ENCODE measurements around the gene TIGD3.
A peak's percentile ranks its signal among the peaks of the same experiment; 100 is the strongest.

The TIGD3 gene

GRCh38 chr11:65354265-65355012 is at the start of gene TIGD3:
TSS of gene TIGD3 (plus strand) at chr11:65354751. CDS start at chr11:65355809, 1,058 bp downstream.
- peak; percentile 95 for DNase-seq

- no peak for DNase-seq
These were observed 48.9 kb upstream of the TIGD3 start for GRCh38 chr11:65305501-65306268.

GRCh38 chr11:65307298-65308229 is 47.0 kb upstream of the TIGD3 start:
- DNase-seq: no peak

- no peak for DNase-seq
These were observed 46.2 kb upstream of the TIGD3 start for GRCh38 chr11:65308281-65308891.

GRCh38 chr11:65309006-65309405 is 45.5 kb upstream of the TIGD3 start:
- no peak for DNase-seq

GRCh38 chr11:65310215-65310614 is 44.3 kb upstream of the TIGD3 start:
- DNase-seq: no peak

- DNase-seq: no peak
These were observed 43.8 kb upstream of the TIGD3 start for GRCh38 chr11:65310736-65311135.

- DNase-seq: no peak
These were observed 43.3 kb upstream of the TIGD3 start for GRCh38 chr11:65311170-65311678.

GRCh38 chr11:65314501-65315203 is 39.9 kb upstream of the TIGD3 start, which contains the start of gene CDC42EP2:
TSS of gene CDC42EP2 (plus strand) at chr11:65314866. CDS start at chr11:65320899, 6,033 bp downstream.
- DNase-seq: peak; percentile 70

- peak; percentile 63 for DNase-seq
These were observed 39.2 kb upstream of the TIGD3 start for GRCh38 chr11:65315204-65315865.

- DNase-seq: no peak
These were observed 38.7 kb upstream of the TIGD3 start for GRCh38 chr11:65315866-65316226.

- DNase-seq: no peak
These were observed 38.1 kb upstream of the TIGD3 start for GRCh38 chr11:65316227-65317024.

GRCh38 chr11:65317025-65317786 is 37.3 kb upstream of the TIGD3 start:
- no peak for DNase-seq

- DNase-seq: no peak
These were observed 34.0 kb upstream of the TIGD3 start for GRCh38 chr11:65320386-65321075.

GRCh38 chr11:65321076-65321475 is 33.5 kb upstream of the TIGD3 start:
- no peak for DNase-seq

GRCh38 chr11:65321828-65322485 is 32.6 kb upstream of the TIGD3 start:
- no peak for DNase-seq

- no peak for DNase-seq
These were observed 30.7 kb upstream of the TIGD3 start for GRCh38 chr11:65323813-65324212.

- DNase-seq: no peak
These were observed 29.1 kb upstream of the TIGD3 start for GRCh38 chr11:65325435-65325834.

All from activated effector memory CD4-positive, alpha-beta T cell treated with Interleukin-2 at 50 U/mL for 16 hours (primary cell).